ENCODE data around the gene TM4SF1. TPM values are rescaled to one million over a fixed set of nuclear protein-coding genes. Genes with fewer than 3 reads are reported as not detected.

TM4SF1 gene
- total RNA-seq, 1 donor from 2014 or later: 39.2 TPM

GRCh38 chr3:149321136-149321535 lies 56.3 kb downstream of the TM4SF1 start:
- no peaks in the 10 kb centered on the region for H3K27me3 Mint-ChIP-seq (ENCODE audit: low read depth)
- H3K4me1 Mint-ChIP-seq: peaks cover 4% of the 10 kb centered on the region
- TF ChIP-seq CTCF (IDR thresholded peaks at IDR 0.05; ENCODE audit: unreplicated experiment): no peak
- peaks cover 13% of the 10 kb centered on the region for H3K9me3 Mint-ChIP-seq
- no peak overlapping the region for H3K4me3 Mint-ChIP-seq
- no peaks in the 10 kb centered on the region for H3K36me3 Mint-ChIP-seq
- no peak overlapping the region for H3K27ac Mint-ChIP-seq
- DNase-seq (ENCODE audit: low spot score in 2 of 2, unreplicated experiment in 2 of 2): no peak

GRCh38 chr3:149319750-149320149 lies 57.7 kb downstream of the TM4SF1 start:
- H3K36me3 Mint-ChIP-seq: no peaks in the 10 kb centered on the region
- H3K4me1 Mint-ChIP-seq: peaks cover 4% of the 10 kb centered on the region
- H3K9me3 Mint-ChIP-seq: peaks cover 13% of the 10 kb centered on the region
- no peak for TF ChIP-seq CTCF (IDR thresholded peaks at IDR 0.05; ENCODE audit: unreplicated experiment)
- no peak for DNase-seq (ENCODE audit: low spot score in 2 of 2, unreplicated experiment in 2 of 2)
- no peak overlapping the region for H3K4me3 Mint-ChIP-seq
- no peaks in the 10 kb centered on the region for H3K27me3 Mint-ChIP-seq (ENCODE audit: low read depth)
- H3K27ac Mint-ChIP-seq: no peak overlapping the region

Other genes with a start within 250 kb of the TM4SF1 start
- 28.6 to 30.8 TPM (median 29.7 TPM) in 3 replicates for gene HPS3, start 248.0 kb downstream of the TM4SF1 start, total RNA-seq
- 22.6 to 28.4 TPM (median 24.2 TPM) in 3 replicates for gene CP, start 155.8 kb downstream of the TM4SF1 start, total RNA-seq
- 0.13 to 0.14 TPM in 2 of 3 replicates, not detected in the other for gene TM4SF18, start 44.0 kb downstream of the TM4SF1 start, total RNA-seq
- 0.34 to 1.8 TPM (median 1.4 TPM) in 3 replicates for gene TM4SF4, start 97.0 kb upstream of the TM4SF1 start, total RNA-seq

Data from mesothelial cell of epicardium (in vitro differentiated cells).